Upper lobe of left lung (tissue), 4 donors: Measurements from ENCODE around the gene COMMD7.

Experiments used
- EP300 ChIP-seq, 4 donors: sonication (generic); formaldehyde crosslinking; IDR thresholded peaks; one replicate each; pipeline ENCODE4 v1.5.1; 2017; ENCODE audit warnings: antibody characterized with exemption in 4 of 4, control low read depth in 2 of 4
- POLR2A ChIP-seq, 4 donors: fragments of 450-650 bp; IDR thresholded peaks; one replicate each; pipeline ENCODE4 v1.5.1; 2016 to 2017; ENCODE audit warnings: antibody characterized with exemption in 4 of 4, mild to moderate bottlenecking in 2 of 4
- TF ChIP-seq, protein P1 (sequence below), 6 experiments: fragments of 450-650 bp in 4 of 6; fragments of 200-600 bp in 2 of 6; sonication (generic) in 2 of 6; IDR thresholded peaks; one replicate each; pipeline ENCODE4 v1.5.1; 2016 to 2019; ENCODE audit warnings: antibody characterized with exemption in 6 of 6

DNA sequence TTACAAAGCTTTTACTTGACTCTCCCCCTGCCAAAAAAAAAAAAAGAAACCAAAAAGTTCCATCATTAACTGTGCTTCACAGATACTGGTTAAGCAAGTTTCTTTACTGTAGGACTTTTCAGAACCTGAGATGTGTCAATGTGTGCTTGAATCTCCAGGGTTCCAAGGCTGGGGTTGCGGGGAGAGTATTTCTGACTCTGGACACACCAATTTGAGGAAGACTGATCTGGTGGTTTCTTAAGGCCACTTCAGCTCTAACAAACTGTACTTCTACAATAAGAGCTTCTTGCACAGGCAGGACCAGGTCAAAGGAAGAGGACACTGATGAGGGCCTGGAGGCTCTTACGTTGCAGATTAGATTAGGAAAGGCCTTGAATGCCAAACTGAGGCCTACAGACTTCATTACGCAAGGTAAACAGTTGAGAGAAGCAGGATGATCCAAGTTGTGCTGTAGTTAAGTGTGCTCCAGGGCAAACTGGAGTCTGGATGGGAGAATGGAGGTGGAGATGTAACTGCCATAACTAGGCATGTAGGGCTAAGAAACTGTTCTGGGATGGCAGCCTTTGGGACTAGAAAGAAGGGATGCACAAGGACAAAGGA is 24.4 kb downstream of the COMMD7 start:
- TF ChIP-seq, protein P1, sequence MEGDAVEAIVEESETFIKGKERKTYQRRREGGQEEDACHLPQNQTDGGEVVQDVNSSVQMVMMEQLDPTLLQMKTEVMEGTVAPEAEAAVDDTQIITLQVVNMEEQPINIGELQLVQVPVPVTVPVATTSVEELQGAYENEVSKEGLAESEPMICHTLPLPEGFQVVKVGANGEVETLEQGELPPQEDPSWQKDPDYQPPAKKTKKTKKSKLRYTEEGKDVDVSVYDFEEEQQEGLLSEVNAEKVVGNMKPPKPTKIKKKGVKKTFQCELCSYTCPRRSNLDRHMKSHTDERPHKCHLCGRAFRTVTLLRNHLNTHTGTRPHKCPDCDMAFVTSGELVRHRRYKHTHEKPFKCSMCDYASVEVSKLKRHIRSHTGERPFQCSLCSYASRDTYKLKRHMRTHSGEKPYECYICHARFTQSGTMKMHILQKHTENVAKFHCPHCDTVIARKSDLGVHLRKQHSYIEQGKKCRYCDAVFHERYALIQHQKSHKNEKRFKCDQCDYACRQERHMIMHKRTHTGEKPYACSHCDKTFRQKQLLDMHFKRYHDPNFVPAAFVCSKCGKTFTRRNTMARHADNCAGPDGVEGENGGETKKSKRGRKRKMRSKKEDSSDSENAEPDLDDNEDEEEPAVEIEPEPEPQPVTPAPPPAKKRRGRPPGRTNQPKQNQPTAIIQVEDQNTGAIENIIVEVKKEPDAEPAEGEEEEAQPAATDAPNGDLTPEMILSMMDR (IDR thresholded peaks at IDR 0.05), result no peak
- TF ChIP-seq POLR2A (IDR thresholded peaks at IDR 0.05), result no peak
- no peak for TF ChIP-seq EP300 (IDR thresholded peaks at IDR 0.05)
